Adrenal gland (tissue), 9 donors: ENCODE results near the gene MTCL3.

Experiments
- DNase-seq, 7 donors: peaks; one replicate each; pipeline ENCODE4 v3.0.0-alpha.2; 2019 to 2020
- H3K27ac ChIP-seq, 5 donors: fragments of 200-600 bp; sonication (generic) in 4 of 5; 1 replicate in 3 of 5; 2 replicates in 2 of 5; pipeline versions ENCODE4 v1.5.1 to v1.8.0; 2016 to 2020; ENCODE audit warnings: mild to moderate bottlenecking in 1 of 5
- H3K27me3 ChIP-seq: fragments of 200-600 bp; 2 replicates; pipeline ENCODE4 v1.8.0; 2021
- H3K36me3 ChIP-seq, 2 donors: fragments of 200-600 bp; replicated peaks in 1 of 2; 1 replicate in 1 of 2; 2 replicates in 1 of 2; pipeline versions ENCODE4 v1.5.1 to v1.8.0; 2018 to 2022
- H3K4me1 ChIP-seq, 2 donors: fragments of 200-600 bp; replicated peaks in 1 of 2; 1 replicate in 1 of 2; 2 replicates in 1 of 2; pipeline versions ENCODE4 v1.5.1 to v1.8.0; 2018 to 2021
- H3K4me3 ChIP-seq, 4 donors: fragments of 200-600 bp; sonication (generic) in 3 of 4; one replicate each; pipeline ENCODE4 v1.5.1; 2016 to 2018
- H3K9me3 ChIP-seq, 3 donors: fragments of 200-600 bp; sonication (generic) in 1 of 3; replicated peaks in 1 of 3; 1 replicate in 2 of 3; 2 replicates in 1 of 3; pipeline versions ENCODE4 v1.5.1 to v1.8.0; 2016 to 2021
- CTCF ChIP-seq, 6 experiments: fragments of 450-650 bp in 4 of 6; fragments of 200-600 bp in 2 of 6; sonication (generic) in 1 of 6; IDR thresholded peaks; 1 replicate in 5 of 6; 2 replicates in 1 of 6; pipeline versions ENCODE4 v1.5.1 to v1.8.0; 2016 to 2021; ENCODE audit warnings: antibody characterized with exemption in 6 of 6, mild to moderate bottlenecking in 2 of 6, moderate library complexity in 1 of 6
- POLR2A ChIP-seq, 2 donors: fragments of 450-650 bp; IDR thresholded peaks; one replicate each; pipeline ENCODE4 v1.6.1; 2017; ENCODE audit warnings: antibody characterized with exemption in 2 of 2, mild to moderate bottlenecking in 2 of 2, moderate library complexity in 1 of 2
- WGBS, 4 donors: extraction: QIAGEN DNeasy Blood & Tissue Kit in 2 of 4; methylation state at CpG; one replicate each; pipeline versions ENCODE4 v1.1.5 to v1.1.7; 2013 to 2017; 5-methylcytosine and 5-hydroxymethylcytosine counted together
- intact Hi-C, 2 donors: fragments of 100-400 bp; cut with DNase I; formaldehyde crosslinking; loops; one replicate each; pipeline versions ENCODE4 v1.14.1 to v1.15.0; 2022 to 2023
- donor health status: healthy with polysubstance abuse.
- donor health status: Bipolar disorder and iron deficiency.
- donor health status: DM: yes; HTN: yes; CAD: no.
- donor health status: DM: no; HTN: no; CAD: no.
- donor health status: DM: no; HTN: no; CAD: no.

MTCL3 gene

GRCh38 chr6:127464881-127465459 lies 54.2 kb downstream of the MTCL3 start:
- no peaks in the 10 kb centered on the region for H3K9me3 ChIP-seq
- WGBS, 4 donors = 34 to 44% (median 38%) methylated on average over 3 of the region's 3 CpGs
- H3K36me3 ChIP-seq = no peaks in the 10 kb centered on the region
- peak; percentile 67 to 86 (median 82) for DNase-seq
- H3K4me1 ChIP-seq = no peaks in the 10 kb centered on the region
- peak overlapping the region in 1 of 5 donors; percentile 23 for H3K27ac ChIP-seq
- no peak overlapping the region for H3K4me3 ChIP-seq
- no peaks in the 10 kb centered on the region for H3K27me3 ChIP-seq
- intact Hi-C loops = loop anchor here (5.0 kb wide), 2 partner anchors 72 to 77 kb away; no protein-coding TSS in a partner anchor
- TF ChIP-seq POLR2A (IDR thresholded peaks at IDR 0.05) = no peak
- peak; percentile 69 to 89 (median 79) for TF ChIP-seq CTCF (IDR thresholded peaks at IDR 0.05)

- DNase-seq = peak in 2 of 7 donors; percentile 17 to 19
- intact Hi-C loops = loop anchor here in 1 of 2 donors (5.0 kb wide), 1 partner anchor 73 kb away; no protein-coding TSS in a partner anchor
Observed at GRCh38 chr6:127464161-127464880, 54.8 kb downstream of the MTCL3 start.

GRCh38 chr6:127463056-127463455 lies 56.1 kb downstream of the MTCL3 start:
- Histone ChIP-seq H3K9me3 (no peaks in the 10 kb centered on the region), H3K36me3 (no peaks in the 10 kb centered on the region), H3K4me3 (no peak overlapping the region), H3K27ac (no peak overlapping the region), H3K4me1 (no peaks in the 10 kb centered on the region), H3K27me3 (no peaks in the 10 kb centered on the region)
- WGBS, 4 donors = 75 to 79% (median 77%) methylated on average over 5 of the region's 5 CpGs
- TF ChIP-seq POLR2A (IDR thresholded peaks at IDR 0.05) (no peak), CTCF (IDR thresholded peaks at IDR 0.05) (no peak)
- DNase-seq = no peak
- intact Hi-C loops = loop anchor here in 1 of 2 donors (5.0 kb wide), 1 partner anchor 74 kb away; no protein-coding TSS in a partner anchor

More at GRCh38 chr6:127464161-127464880, 54.8 kb downstream of the MTCL3 start:
- Histone ChIP-seq H3K4me1 (no peaks in the 10 kb centered on the region), H3K9me3 (no peaks in the 10 kb centered on the region), H3K27ac (peak overlapping the region in 1 of 5 donors; percentile 23), H3K4me3 (no peak overlapping the region), H3K36me3 (no peaks in the 10 kb centered on the region), H3K27me3 (no peaks in the 10 kb centered on the region)
- WGBS, 4 donors = 28 to 36% (median 32%) methylated on average over 6 of the region's 6 CpGs
- TF ChIP-seq POLR2A (IDR thresholded peaks at IDR 0.05) = no peak
- no peak for TF ChIP-seq CTCF (IDR thresholded peaks at IDR 0.05)

- Histone ChIP-seq H3K4me1 (no peaks in the 10 kb centered on the region), H3K36me3 (no peaks in the 10 kb centered on the region), H3K27ac (no peak overlapping the region), H3K27me3 (no peaks in the 10 kb centered on the region), H3K9me3 (no peaks in the 10 kb centered on the region), H3K4me3 (no peak overlapping the region)
- 65 to 74% (median 68%) methylated on average over 2 of the region's 2 CpGs for WGBS, 4 donors
- DNase-seq = no peak
- peak in 2 of 6 experiments; percentile 17 to 25 for TF ChIP-seq CTCF (IDR thresholded peaks at IDR 0.05)
- TF ChIP-seq POLR2A (IDR thresholded peaks at IDR 0.05) = no peak
- intact Hi-C loops = loop anchor here in 1 of 2 donors (5.0 kb wide), 1 partner anchor 75 kb away; no protein-coding TSS in a partner anchor
Observed at GRCh38 chr6:127462376-127462775, 56.8 kb downstream of the MTCL3 start.
